22Rv1 (cell line): ENCODE results near the gene RAET1E.
"Not testable (repeated sequence)": the region's sequence is repeated elsewhere in the genome, so short reads cannot be mapped to it uniquely, and the experiment has no call there.

Experiments
- H3K27ac ChIP-seq: fragments of 450-650 bp; 2 replicates; pipeline ENCODE4 v1.5.1; 2017
- CTCF ChIP-seq: fragments of 450-650 bp; IDR thresholded peaks from 2 replicates; pipeline ENCODE4 v1.5.1; 2017; ENCODE audit warnings: mild to moderate bottlenecking
- ZFX ChIP-seq: fragments of 450-650 bp; IDR thresholded peaks from 2 replicates; pipeline ENCODE4 v1.6.1; 2017; ENCODE audit warnings: antibody characterized with exemption, borderline replicate concordance

RAET1E gene

GRCh38 chr6:149855040-149855654, 42.8 kb downstream of the RAET1E start:
- TF ChIP-seq ZFX (no peak), CTCF (no peak)
- H3K27ac ChIP-seq, result peak overlapping the region; percentile 53

GRCh38 chr6:149854532-149854931, 43.4 kb downstream of the RAET1E start:
- no peak for TF ChIP-seq CTCF
- H3K27ac ChIP-seq, result peak overlapping the region; percentile 53

GRCh38 chr6:149854017-149854416, 43.9 kb downstream of the RAET1E start:
- not testable (repeated sequence) for H3K27ac ChIP-seq

- no peak overlapping the region for H3K27ac ChIP-seq
- TF ChIP-seq CTCF, result no peak
- TF ChIP-seq ZFX, result no peak
These were observed 45.0 kb downstream of the RAET1E start for GRCh38 chr6:149852881-149853280.

- no peak overlapping the region for H3K27ac ChIP-seq
- TF ChIP-seq CTCF (no peak), ZFX (no peak)
These were observed 45.7 kb downstream of the RAET1E start for GRCh38 chr6:149852180-149852579.

- TF ChIP-seq ZFX (no peak), CTCF (no peak)
- H3K27ac ChIP-seq, result no peak overlapping the region
These were observed 46.3 kb downstream of the RAET1E start for GRCh38 chr6:149851461-149852110.

GRCh38 chr6:149848343-149848742, 49.6 kb downstream of the RAET1E start:
- H3K27ac ChIP-seq, result not testable (repeated sequence)
